HG03095 (cell line): ENCODE data around the gene CDSN.
"Not testable (repeated sequence)": the region's sequence is repeated elsewhere in the genome, so short reads cannot be mapped to it uniquely, and the experiment has no call there.

Source experiments
- ATAC-seq: cut with Tn5 transposase; IDR thresholded peaks from one replicate; pipeline ENCODE4 v1.9.1; 2021; ENCODE audit warnings: moderate library complexity; ENCODE audit not compliant: unreplicated experiment

Gene CDSN

GRCh38 chr6:31090973-31091364, 29.3 kb downstream of the CDSN start:
- no peak for ATAC-seq

- ATAC-seq = no peak
These were observed 29.8 kb downstream of the CDSN start for GRCh38 chr6:31090275-31090972.

- no peak for ATAC-seq
These were observed 32.7 kb downstream of the CDSN start for GRCh38 chr6:31087494-31088089.

- no peak for ATAC-seq
These were observed 33.3 kb downstream of the CDSN start for GRCh38 chr6:31086788-31087440.

GRCh38 chr6:31083742-31084354, 36.4 kb downstream of the CDSN start:
- no peak for ATAC-seq

- no peak for ATAC-seq
These were observed 38.4 kb downstream of the CDSN start for GRCh38 chr6:31081872-31082271.

- ATAC-seq = no peak
These were observed 40.5 kb downstream of the CDSN start for GRCh38 chr6:31079656-31080261.

GRCh38 chr6:31076611-31077010, 43.6 kb downstream of the CDSN start:
- no peak for ATAC-seq

- no peak for ATAC-seq
These were observed 44.7 kb downstream of the CDSN start for GRCh38 chr6:31075528-31075927.

- no peak for ATAC-seq
These were observed 45.8 kb downstream of the CDSN start for GRCh38 chr6:31074401-31074800.

GRCh38 chr6:31070711-31071197, 49.5 kb downstream of the CDSN start:
- no peak for ATAC-seq

GRCh38 chr6:31068669-31069340, 51.4 kb downstream of the CDSN start:
- ATAC-seq = peak; percentile 49

- not testable (repeated sequence) for ATAC-seq
These were observed 52.2 kb downstream of the CDSN start for GRCh38 chr6:31067891-31068668.

GRCh38 chr6:31067028-31067427, 53.2 kb downstream of the CDSN start:
- ATAC-seq = not testable (repeated sequence)

- ATAC-seq = no peak
These were observed 54.7 kb downstream of the CDSN start for GRCh38 chr6:31065556-31065955.
